IMR-90 (cell line): ENCODE results near the gene NPAS3. TPM values are rescaled to one million over a fixed set of nuclear protein-coding genes. Genes with fewer than 3 reads are reported as not detected.

Experiments
- ATAC-seq: fragments of 200-7000 bp; cut with Tn5 transposase; 2 replicates; pipeline ENCODE4 v1.9.1; 2020; ENCODE audit warnings: low read depth, mild to moderate bottlenecking, moderate library complexity
- BruUV-seq: library from RNA; stranded (reverse); fragments of 400-500 nt; replicated peaks from 2 replicates; lab custom pipeline; 2021; lab: Mats Ljungman, UMichigan
- CTCF ChIA-PET: fragments of 300-600 bp; formaldehyde crosslinking; extraction: SDS; loops from one replicate; lab custom pipeline; 2021; ENCODE audit warnings: antibody characterized with exemption; lab: Yijun Ruan, JAX
- POLR2A ChIA-PET: fragments of 300-600 bp; sonication (Branson Sonifier 250); formaldehyde crosslinking; loops from one replicate; lab custom pipeline; 2022; ENCODE audit warnings: antibody characterized with exemption; ENCODE audit not compliant: unreplicated experiment; lab: Charles Lee
- DNase-seq: peaks from one replicate; pipeline ENCODE4 v3.0.0; 2013
- H2AFZ ChIP-seq: replicated peaks from 2 replicates; pipeline ENCODE3; 2013; ENCODE audit warnings: low read length, mild to moderate bottlenecking; ENCODE audit not compliant: poor library complexity
- H2AK5ac ChIP-seq: 2 replicates; pipeline ENCODE4 v1.6.1; 2013; ENCODE audit warnings: low read depth, low read length, inconsistent platforms
- H2AK9ac ChIP-seq: replicated peaks from 2 replicates; pipeline ENCODE3; 2013; ENCODE audit warnings: mild to moderate bottlenecking, low read depth, low read length, moderate library complexity; ENCODE audit not compliant: poor library complexity
- H2BK120ac ChIP-seq: 2 replicates; pipeline ENCODE4 v1.6.1; 2013; ENCODE audit warnings: low read depth, low read length, inconsistent platforms
- H2BK15ac ChIP-seq: 3 replicates; pipeline ENCODE4 v1.6.1; 2013; ENCODE audit warnings: low read depth, low read length, inconsistent platforms
- H2BK20ac ChIP-seq: 2 replicates; pipeline ENCODE4 v1.6.1; 2013; ENCODE audit warnings: low read depth, mild to moderate bottlenecking, inconsistent platforms, low read length, moderate library complexity
- H2BK5ac ChIP-seq: 2 replicates; pipeline ENCODE4 v1.6.1; 2013; ENCODE audit warnings: mild to moderate bottlenecking, low read depth, low read length, inconsistent platforms; ENCODE audit not compliant: poor library complexity, severe bottlenecking
- H3K14ac ChIP-seq: replicated peaks from 2 replicates; pipeline ENCODE4 v1.6.1; 2013; ENCODE audit warnings: low read depth, low read length, inconsistent platforms
- H3K18ac ChIP-seq: 2 replicates; pipeline ENCODE4 v1.6.1; 2013; ENCODE audit warnings: low read depth, low read length, control low read depth
- H3K23ac ChIP-seq: 2 replicates; pipeline ENCODE4 v1.6.1; 2013; ENCODE audit warnings: low read depth, low read length, inconsistent platforms
- H3K27ac ChIP-seq: 2 replicates; pipeline ENCODE4 v1.5.1; 2013; ENCODE audit warnings: mild to moderate bottlenecking, control low read depth, low read length; ENCODE audit not compliant: insufficient read depth
- H3K27me3 ChIP-seq: 2 replicates; pipeline ENCODE4 v1.6.1; 2013; ENCODE audit warnings: low read length; ENCODE audit not compliant: control insufficient read depth, insufficient read depth
- H3K36me3 ChIP-seq: 2 replicates; pipeline ENCODE4 v1.6.1; 2013; ENCODE audit warnings: low read length, mixed read lengths; ENCODE audit not compliant: control insufficient read depth, insufficient read depth
- H3K4ac ChIP-seq: 2 replicates; pipeline ENCODE4 v1.6.1; 2013; ENCODE audit warnings: low read depth, low read length, inconsistent platforms
- H3K4me1 ChIP-seq: 2 replicates; pipeline ENCODE4 v1.6.1; 2013; ENCODE audit warnings: low read length, mixed read lengths; ENCODE audit not compliant: control insufficient read depth, insufficient read depth
- H3K4me2 ChIP-seq: 2 replicates; pipeline ENCODE4 v1.6.1; 2013; ENCODE audit warnings: low read depth, mild to moderate bottlenecking, control low read depth, low read length, moderate library complexity
- H3K4me3 ChIP-seq: 2 replicates; pipeline ENCODE4 v1.5.1; 2013; ENCODE audit warnings: low read depth, mild to moderate bottlenecking, control low read depth, low read length, moderate library complexity; ENCODE audit not compliant: insufficient read depth
- H3K56ac ChIP-seq: 2 replicates; pipeline ENCODE4 v1.6.1; 2013; ENCODE audit warnings: low read length, inconsistent platforms; ENCODE audit not compliant: insufficient read depth; ENCODE audit errors: extremely low read depth
- H3K79me1 ChIP-seq, 2 experiments: 2 replicates each; pipeline ENCODE4 v1.6.1; 2013; ENCODE audit warnings: low read length in 2 of 2, inconsistent platforms in 1 of 2, low read depth in 1 of 2
- H3K9ac ChIP-seq: 2 replicates; pipeline ENCODE4 v1.6.1; 2013; ENCODE audit warnings: low read depth, low read length, control low read depth
- H3K9me1 ChIP-seq: 2 replicates; pipeline ENCODE4 v1.6.1; 2013; ENCODE audit warnings: low read length, inconsistent platforms; ENCODE audit not compliant: insufficient read depth
- H3K9me3 ChIP-seq: 2 replicates; pipeline ENCODE4 v1.6.1; 2013; ENCODE audit warnings: low read length; ENCODE audit not compliant: control insufficient read depth, insufficient read depth
- H4K20me1 ChIP-seq: 2 replicates; pipeline ENCODE4 v1.6.1; 2013; ENCODE audit warnings: low read length, inconsistent platforms; ENCODE audit not compliant: insufficient read depth
- H4K5ac ChIP-seq: 2 replicates; pipeline ENCODE4 v1.6.1; 2013; ENCODE audit warnings: mild to moderate bottlenecking, low read depth, low read length, control low read depth
- H4K8ac ChIP-seq, 2 experiments: 2 replicates each; pipeline ENCODE4 v1.6.1; 2013; ENCODE audit warnings: low read depth in 2 of 2, low read length in 2 of 2, control low read depth in 1 of 2, inconsistent platforms in 1 of 2
- H4K91ac ChIP-seq: 2 replicates; pipeline ENCODE4 v1.6.1; 2013; ENCODE audit warnings: low read depth, low read length, inconsistent platforms; ENCODE audit not compliant: insufficient read depth
- BHLHE40 ChIP-seq: fragments of 150-350 bp; IDR thresholded peaks from 2 replicates; pipeline ENCODE4 v1.6.1; 2016; ENCODE audit warnings: mild to moderate bottlenecking, low read depth, low read length
- CEBPB ChIP-seq: IDR thresholded peaks from 2 replicates; pipeline ENCODE4 v1.6.1; 2012; ENCODE audit warnings: low read depth, low read length, improper control_type of control experiment
- FOS ChIP-seq: fragments of 150-350 bp; IDR thresholded peaks from 2 replicates; pipeline ENCODE4 v1.6.1; 2016; ENCODE audit warnings: low read depth, low read length
- MXI1 ChIP-seq: IDR thresholded peaks from 2 replicates; pipeline ENCODE4 v1.6.1; 2012; ENCODE audit warnings: low read depth, mild to moderate bottlenecking, low read length, moderate library complexity, borderline replicate concordance
- POLR2A ChIP-seq: IDR thresholded peaks from 2 replicates; pipeline ENCODE4 v1.6.1; 2012; ENCODE audit warnings: mild to moderate bottlenecking, low read depth, low read length
- RCOR1 ChIP-seq: IDR thresholded peaks from 2 replicates; pipeline ENCODE4 v1.6.1; 2012; ENCODE audit warnings: mild to moderate bottlenecking, low read length, improper control_type of control experiment; ENCODE audit not compliant: insufficient replicate concordance
- SMC3 ChIP-seq: fragments of 150-350 bp; IDR thresholded peaks from 2 replicates; pipeline ENCODE4 v1.6.1; 2016; ENCODE audit warnings: low read depth, mild to moderate bottlenecking, antibody characterized with exemption, low read length, moderate library complexity
- WGBS, 2 experiments: methylation state at CpG; one replicate each; pipeline versions ENCODE4 v1.1.5 to v1.1.7; 2013; ENCODE audit warnings: missing lambda C conversion rate in 2 of 2; ENCODE audit not compliant: insufficient read length in 1 of 2; ENCODE audit errors: extremely low coverage in 2 of 2; 5-methylcytosine and 5-hydroxymethylcytosine counted together
- dilution Hi-C: fragments of 300-500 bp; cut with HindIII; formaldehyde crosslinking; loops from one replicate; pipeline ENCODE4 v1.14.3; 2018; ENCODE audit warnings: low sequenced_read_pairs; ENCODE audit not compliant: unreplicated experiment
- in situ Hi-C: fragments of 300-500 bp; cut with MboI; formaldehyde crosslinking; loops from 3 replicates; pipeline ENCODE4 v1.14.3; 2019; ENCODE audit warnings: low sequenced_read_pairs, inconsistent platforms, mixed read lengths
- intact Hi-C: fragments of 100-400 bp; cut with micrococcal nuclease; formaldehyde crosslinking; loops from 2 replicates; pipeline ENCODE4 v1.10.0; 2022
- polyA plus RNA-seq, 3 experiments: library from polyadenylated mRNA; depleted of rRNA; stranded (reverse); fragments of >200 nt; gene quantifications; 2 replicates each; pipeline ENCODE4 v1.2.3, GENCODE V29; 2012; ENCODE audit warnings: low replicate concordance in 1 of 3
- total RNA-seq: library from RNA; depleted of rRNA; stranded (reverse); fragments of >200 nt; gene quantifications from 2 replicates; pipeline ENCODE4 v1.2.3, GENCODE V29; 2012
- TF ChIP-seq, protein P1 (sequence below): fragments of 150-350 bp; IDR thresholded peaks from 2 replicates; pipeline ENCODE4 v1.6.1; 2017; ENCODE audit warnings: mild to moderate bottlenecking, antibody characterized with exemption, low read length, low read depth
- TF ChIP-seq, protein P2 (sequence below): conservative IDR thresholded peaks from 2 replicates; pipeline ENCODE4 v1.5.1; 2012; ENCODE audit warnings: mild to moderate bottlenecking, low read depth, low read length, improper control_type of control experiment
- TF ChIP-seq, protein P3 (sequence below): fragments of 150-350 bp; IDR thresholded peaks from 2 replicates; pipeline ENCODE4 v1.6.1; 2016; ENCODE audit warnings: low read depth, mild to moderate bottlenecking, low read length, moderate library complexity, borderline replicate concordance

NPAS3 gene
- total and polyA plus RNA-seq, 2 of the 4 experiments (the other 2 are of a cell fraction) = not detected

DNA sequence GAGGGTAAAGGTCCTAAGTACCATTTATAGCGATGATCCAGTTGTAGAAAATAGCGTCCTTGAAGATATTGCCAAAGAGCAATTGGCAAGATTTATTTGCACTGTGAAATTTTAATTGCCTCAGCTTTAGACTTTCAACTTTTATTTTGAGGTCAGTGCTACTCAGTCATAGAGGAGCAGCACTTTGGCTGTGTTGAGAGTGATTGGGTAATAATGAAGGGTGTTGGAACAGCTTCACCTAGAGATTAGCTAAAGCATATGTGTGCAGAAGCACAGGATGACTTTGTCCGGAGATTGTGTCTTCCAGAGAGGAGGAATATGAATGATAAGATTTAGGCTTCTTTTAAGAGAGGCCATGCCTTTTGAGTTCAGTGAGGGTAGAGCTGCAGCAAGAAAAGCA, 164.8 kb downstream of the NPAS3 start:
- no peak overlapping the region for H2BK5ac ChIP-seq
- ChIA-PET CTCF (no interaction called here), POLR2A (no interaction called here)
- no peak overlapping the region for H2BK20ac ChIP-seq
- H3K4ac ChIP-seq = no peak overlapping the region
- in situ Hi-C loops (no loop called here), dilution Hi-C loops (no loop called here), intact Hi-C loops (no loop called here)
- no peak overlapping the region for H2BK15ac ChIP-seq
- H2AK9ac ChIP-seq = no peak overlapping the region
- DNase-seq (no peak), ATAC-seq (no peak)
- WGBS, 2 experiments = 43% methylated on average over 3 of the region's 3 CpGs; no CpG with 5 or more reads in 1 of the 2 experiments
- H3K4me3 ChIP-seq = no peak overlapping the region
- H2AK5ac ChIP-seq = no peak overlapping the region
- H2BK120ac ChIP-seq = no peak overlapping the region
- no peaks in the 10 kb centered on the region for H3K9me1 ChIP-seq
- no TSS peak for BruUV-seq
- H3K27ac ChIP-seq = no peak overlapping the region
- H3K36me3 ChIP-seq = no peaks in the 10 kb centered on the region
- H3K4me1 ChIP-seq = no peaks in the 10 kb centered on the region
- no peak overlapping the region for H3K9ac ChIP-seq
- H3K56ac ChIP-seq = no peak overlapping the region
- H3K14ac ChIP-seq = no peak overlapping the region
- no peak overlapping the region for H2AFZ ChIP-seq
- H3K9me3 ChIP-seq = no peaks in the 10 kb centered on the region
- no peak overlapping the region for H3K18ac ChIP-seq
- H3K4me2 ChIP-seq = no peak overlapping the region
- H4K8ac ChIP-seq = no peak overlapping the region
- H4K91ac ChIP-seq = no peak overlapping the region
- no peak overlapping the region for H4K5ac ChIP-seq
- H3K23ac ChIP-seq = no peak overlapping the region
- no peaks in the 10 kb centered on the region for H4K20me1 ChIP-seq
- no peaks in the 10 kb centered on the region for H3K79me1 ChIP-seq
- H3K27me3 ChIP-seq = no peaks in the 10 kb centered on the region
- TF ChIP-seq FOS (no peak), MXI1 (no peak), BHLHE40 (no peak), SMC3 (no peak), CEBPB (no peak), POLR2A (no peak), RCOR1 (no peak)
- TF ChIP-seq, protein P1, sequence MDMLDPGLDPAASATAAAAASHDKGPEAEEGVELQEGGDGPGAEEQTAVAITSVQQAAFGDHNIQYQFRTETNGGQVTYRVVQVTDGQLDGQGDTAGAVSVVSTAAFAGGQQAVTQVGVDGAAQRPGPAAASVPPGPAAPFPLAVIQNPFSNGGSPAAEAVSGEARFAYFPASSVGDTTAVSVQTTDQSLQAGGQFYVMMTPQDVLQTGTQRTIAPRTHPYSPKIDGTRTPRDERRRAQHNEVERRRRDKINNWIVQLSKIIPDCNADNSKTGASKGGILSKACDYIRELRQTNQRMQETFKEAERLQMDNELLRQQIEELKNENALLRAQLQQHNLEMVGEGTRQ = no peak
- TF ChIP-seq, protein P2, sequence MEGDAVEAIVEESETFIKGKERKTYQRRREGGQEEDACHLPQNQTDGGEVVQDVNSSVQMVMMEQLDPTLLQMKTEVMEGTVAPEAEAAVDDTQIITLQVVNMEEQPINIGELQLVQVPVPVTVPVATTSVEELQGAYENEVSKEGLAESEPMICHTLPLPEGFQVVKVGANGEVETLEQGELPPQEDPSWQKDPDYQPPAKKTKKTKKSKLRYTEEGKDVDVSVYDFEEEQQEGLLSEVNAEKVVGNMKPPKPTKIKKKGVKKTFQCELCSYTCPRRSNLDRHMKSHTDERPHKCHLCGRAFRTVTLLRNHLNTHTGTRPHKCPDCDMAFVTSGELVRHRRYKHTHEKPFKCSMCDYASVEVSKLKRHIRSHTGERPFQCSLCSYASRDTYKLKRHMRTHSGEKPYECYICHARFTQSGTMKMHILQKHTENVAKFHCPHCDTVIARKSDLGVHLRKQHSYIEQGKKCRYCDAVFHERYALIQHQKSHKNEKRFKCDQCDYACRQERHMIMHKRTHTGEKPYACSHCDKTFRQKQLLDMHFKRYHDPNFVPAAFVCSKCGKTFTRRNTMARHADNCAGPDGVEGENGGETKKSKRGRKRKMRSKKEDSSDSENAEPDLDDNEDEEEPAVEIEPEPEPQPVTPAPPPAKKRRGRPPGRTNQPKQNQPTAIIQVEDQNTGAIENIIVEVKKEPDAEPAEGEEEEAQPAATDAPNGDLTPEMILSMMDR = no peak
- TF ChIP-seq, protein P3, sequence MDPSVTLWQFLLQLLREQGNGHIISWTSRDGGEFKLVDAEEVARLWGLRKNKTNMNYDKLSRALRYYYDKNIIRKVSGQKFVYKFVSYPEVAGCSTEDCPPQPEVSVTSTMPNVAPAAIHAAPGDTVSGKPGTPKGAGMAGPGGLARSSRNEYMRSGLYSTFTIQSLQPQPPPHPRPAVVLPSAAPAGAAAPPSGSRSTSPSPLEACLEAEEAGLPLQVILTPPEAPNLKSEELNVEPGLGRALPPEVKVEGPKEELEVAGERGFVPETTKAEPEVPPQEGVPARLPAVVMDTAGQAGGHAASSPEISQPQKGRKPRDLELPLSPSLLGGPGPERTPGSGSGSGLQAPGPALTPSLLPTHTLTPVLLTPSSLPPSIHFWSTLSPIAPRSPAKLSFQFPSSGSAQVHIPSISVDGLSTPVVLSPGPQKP = no peak
